ENCODE data around the gene RAG2. TPM values are rescaled to one million over a fixed set of nuclear protein-coding genes. Genes with fewer than 3 reads are reported as not detected.

RAG2 gene
- total RNA-seq, 1 experiment from 2014 or later: not detected

- H2BK15ac ChIP-seq (ENCODE audit: low read depth, low read length): no peak overlapping the region
- H3K4me2 ChIP-seq (ENCODE audit: insufficient read depth, insufficient read length, low read length): no peak overlapping the region
- H3K4me1 ChIP-seq (ENCODE audit: insufficient read depth, low read length): no peaks in the 10 kb centered on the region
- H3K9ac ChIP-seq (ENCODE audit: extremely low read depth, insufficient read length, low read length): no peak overlapping the region
- H4K91ac ChIP-seq (ENCODE audit: insufficient read length, low read depth, low read length): no peak overlapping the region
- H3K23ac ChIP-seq (ENCODE audit: insufficient read length, low read depth, low read length): no peak overlapping the region
- H3K56ac ChIP-seq (ENCODE audit: insufficient read length, low read depth, low read length): no peak overlapping the region
- H2BK20ac ChIP-seq (ENCODE audit: low read depth, low read length, poor library complexity, severe bottlenecking): no peak overlapping the region
- H3K27me3 ChIP-seq (ENCODE audit: insufficient read depth, low read length): no peaks in the 10 kb centered on the region
- TF ChIP-seq CTCF (conservative IDR thresholded peaks at IDR 0.05): no peak
- no peak overlapping the region for H3K27ac ChIP-seq (ENCODE audit: insufficient read length, low read depth, low read length)
- no peak overlapping the region for H2BK5ac ChIP-seq (ENCODE audit: insufficient read length, low read length)
- DNase-seq: no peak
- no peak overlapping the region for H3K14ac ChIP-seq (ENCODE audit: insufficient read depth, low read length)
- H3K9me3 ChIP-seq (ENCODE audit: control insufficient read depth, low read depth, low read length): no peaks in the 10 kb centered on the region
- H2BK120ac ChIP-seq (ENCODE audit: low read depth, low read length, poor library complexity, severe bottlenecking): no peak overlapping the region
- H3T11ph ChIP-seq (ENCODE audit: low read length): no peak overlapping the region
- H3K4me3 Mint-ChIP-seq: no peak overlapping the region
- no peak overlapping the region for H3K18ac ChIP-seq (ENCODE audit: insufficient read length, low read depth, low read length)
- no peaks in the 10 kb centered on the region for H4K20me1 ChIP-seq (ENCODE audit: control insufficient read depth, insufficient read depth, insufficient read length)
- no peaks in the 10 kb centered on the region for H3K23me2 ChIP-seq (ENCODE audit: insufficient read length, low read depth, low read length, poor library complexity, severe bottlenecking)
- no peaks in the 10 kb centered on the region for H3K4me1 Mint-ChIP-seq
- no peaks in the 10 kb centered on the region for H3K27me3 Mint-ChIP-seq (ENCODE audit: low read depth)
- no peak overlapping the region for H3K27ac Mint-ChIP-seq
- H3K79me1 ChIP-seq (ENCODE audit: insufficient read depth, low read depth, low read length, poor library complexity, severe bottlenecking): no peaks in the 10 kb centered on the region
- no peaks in the 10 kb centered on the region for H3K36me3 Mint-ChIP-seq (ENCODE audit: insufficient read depth in 1 of 3, low read depth in 3 of 3)
- no peak overlapping the region for H2AFZ ChIP-seq (ENCODE audit: low read length)
- no peak overlapping the region for H2AK5ac ChIP-seq (ENCODE audit: insufficient read length, low read length)
- no peak overlapping the region for H4K5ac ChIP-seq (ENCODE audit: insufficient read length, low read depth, low read length)
- no peak overlapping the region for H2BK12ac ChIP-seq (ENCODE audit: insufficient read length, low read depth, low read length)
- H3K4ac ChIP-seq (ENCODE audit: low read depth, low read length): no peak overlapping the region
- no peaks in the 10 kb centered on the region for H3K9me3 Mint-ChIP-seq
- no peak overlapping the region for H4K8ac ChIP-seq (replicated peaks; ENCODE audit: insufficient read length, low read depth, low read length)
- no peaks in the 10 kb centered on the region for H3K79me2 ChIP-seq (ENCODE audit: insufficient read depth, low read length)
Observed at GRCh38 chr11:36602135-36602534, 4.1 kb upstream of the RAG2 start.

Data from H9 (cell line).